ENCODE data around the gene TSEN54.
"Not testable (repeated sequence)": the region's sequence is repeated elsewhere in the genome, so short reads cannot be mapped to it uniquely, and the experiment has no call there.

Gene TSEN54

DNA sequence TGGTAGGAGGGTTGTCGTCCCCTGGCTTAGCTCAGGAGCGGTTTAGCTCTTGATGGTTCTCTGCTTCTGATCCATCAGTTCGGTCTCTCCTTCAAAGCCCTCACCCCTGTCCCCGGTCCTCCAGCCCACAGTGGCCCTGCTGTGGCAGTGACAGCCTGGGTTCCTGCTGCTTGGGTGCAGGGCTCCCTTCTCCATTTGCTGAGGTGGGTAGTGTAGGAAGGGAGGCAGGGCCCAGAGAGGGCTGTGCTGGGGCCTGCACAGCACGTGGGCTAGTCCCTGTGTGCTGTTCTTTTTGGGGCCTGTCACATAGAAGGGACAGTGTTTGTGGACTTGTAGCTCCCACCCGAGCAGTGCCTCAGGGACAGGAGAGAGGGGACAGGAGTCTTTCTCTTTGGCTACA lies 41.6 kb upstream of the TSEN54 start:
- H3K4me3 ChIP-seq (ENCODE audit: low read depth, low read length), result no peak overlapping the region
- DNase-seq (ENCODE audit: low read depth), result no peak
- in situ Hi-C loops (cut with HindIII; ENCODE audit: low sequenced_read_pairs), result no loop called here
- TF ChIP-seq CTCF (IDR thresholded peaks at IDR 0.05; ENCODE audit: low read depth, low read length, missing control alignments), result no peak

DNA sequence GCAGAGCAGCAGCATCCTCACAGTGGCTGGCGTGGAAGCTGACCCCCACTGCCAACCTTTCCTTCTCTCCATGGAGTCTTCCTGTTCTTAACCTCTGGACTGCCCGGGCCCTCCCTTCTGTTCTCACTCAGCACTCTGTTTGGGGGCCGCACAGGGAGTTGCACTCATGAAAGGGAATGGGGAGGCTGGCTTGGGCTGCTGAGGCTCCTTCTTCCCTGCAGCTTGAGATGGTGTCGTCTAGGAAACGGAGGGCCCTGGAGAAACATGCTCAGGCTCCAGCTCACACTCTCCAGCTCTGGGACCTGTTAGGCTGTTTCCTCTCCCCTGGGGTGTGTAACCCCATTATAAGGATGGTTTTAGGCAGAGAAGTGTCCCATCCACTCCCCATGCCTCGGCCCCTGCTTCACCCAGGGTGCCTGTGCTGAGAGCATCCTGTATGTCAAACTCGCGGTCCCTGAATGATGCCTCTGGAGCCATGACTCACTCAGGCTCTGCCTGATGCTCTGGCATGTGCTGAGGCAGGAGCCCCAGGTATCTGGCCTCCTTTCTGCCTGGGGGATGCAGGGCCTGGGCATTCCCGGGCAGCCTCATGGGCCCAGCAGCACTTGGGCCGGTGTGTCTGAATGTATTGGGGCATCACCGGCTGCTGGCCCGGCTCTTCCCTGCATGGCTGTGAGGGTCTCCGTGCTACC lies 41.0 kb upstream of the TSEN54 start:
- TF ChIP-seq CTCF (IDR thresholded peaks at IDR 0.05; ENCODE audit: low read depth, low read length, missing control alignments), result no peak
- H3K4me3 ChIP-seq (ENCODE audit: low read depth, low read length), result no peak overlapping the region
- in situ Hi-C loops (cut with HindIII; ENCODE audit: low sequenced_read_pairs), result no loop called here
- no peak for DNase-seq (ENCODE audit: low read depth)

- no peak for DNase-seq (ENCODE audit: low read depth)
- no peak overlapping the region for H3K4me3 ChIP-seq (ENCODE audit: low read depth, low read length)
- in situ Hi-C loops (cut with HindIII; ENCODE audit: low sequenced_read_pairs), result no loop called here
- TF ChIP-seq CTCF (IDR thresholded peaks at IDR 0.05; ENCODE audit: low read depth, low read length, missing control alignments), result no peak
These were observed 40.5 kb upstream of the TSEN54 start for GRCh38 chr17:75475851-75476250.

- in situ Hi-C loops (cut with HindIII; ENCODE audit: low sequenced_read_pairs), result no loop called here
- no peak overlapping the region for H3K4me3 ChIP-seq (ENCODE audit: low read depth, low read length)
- TF ChIP-seq CTCF (IDR thresholded peaks at IDR 0.05; ENCODE audit: low read depth, low read length, missing control alignments), result no peak
- DNase-seq (ENCODE audit: low read depth), result no peak
These were observed 40.1 kb upstream of the TSEN54 start for GRCh38 chr17:75476271-75476671.

DNA sequence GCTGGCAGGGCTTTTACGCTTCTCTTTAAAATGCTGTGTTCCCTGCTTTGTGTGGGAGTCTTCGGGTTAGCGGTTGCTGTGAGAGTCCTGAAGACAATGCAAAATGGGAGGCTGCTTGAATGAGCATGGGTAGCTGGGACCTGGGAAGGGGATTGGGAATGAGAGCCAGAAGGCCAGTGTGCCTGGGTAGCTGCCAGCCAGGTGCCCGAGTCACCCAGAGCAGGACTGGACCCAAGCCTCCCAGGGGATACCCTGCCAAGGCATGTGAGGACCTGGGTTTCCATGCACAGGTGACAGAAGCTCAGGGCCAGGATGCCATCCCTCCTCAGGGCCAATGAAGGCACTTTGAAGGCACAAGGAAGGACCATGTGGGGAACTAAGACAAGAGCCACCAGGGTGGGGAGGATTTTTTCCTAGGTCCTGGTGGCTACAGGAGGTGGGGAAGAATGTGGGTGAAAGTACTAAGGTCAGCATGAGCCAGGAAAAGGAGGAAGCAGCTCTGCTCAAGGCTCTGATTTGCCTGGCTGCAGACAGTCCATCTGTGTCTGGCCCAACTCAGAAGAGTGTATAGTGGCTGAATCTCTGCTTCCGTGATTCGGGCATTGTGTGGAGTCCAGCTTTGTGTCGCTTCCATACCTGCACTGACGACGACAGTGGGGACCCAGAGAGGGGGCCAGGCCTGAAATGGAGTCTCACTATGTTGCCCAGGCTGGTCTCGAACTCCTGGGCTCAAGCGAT lies 39.4 kb upstream of the TSEN54 start:
- DNase-seq (ENCODE audit: low read depth), result no peak
- in situ Hi-C loops (cut with HindIII; ENCODE audit: low sequenced_read_pairs), result no loop called here
- TF ChIP-seq CTCF (IDR thresholded peaks at IDR 0.05; ENCODE audit: low read depth, low read length, missing control alignments), result no peak
- H3K4me3 ChIP-seq (ENCODE audit: low read depth, low read length), result no peak overlapping the region

DNA sequence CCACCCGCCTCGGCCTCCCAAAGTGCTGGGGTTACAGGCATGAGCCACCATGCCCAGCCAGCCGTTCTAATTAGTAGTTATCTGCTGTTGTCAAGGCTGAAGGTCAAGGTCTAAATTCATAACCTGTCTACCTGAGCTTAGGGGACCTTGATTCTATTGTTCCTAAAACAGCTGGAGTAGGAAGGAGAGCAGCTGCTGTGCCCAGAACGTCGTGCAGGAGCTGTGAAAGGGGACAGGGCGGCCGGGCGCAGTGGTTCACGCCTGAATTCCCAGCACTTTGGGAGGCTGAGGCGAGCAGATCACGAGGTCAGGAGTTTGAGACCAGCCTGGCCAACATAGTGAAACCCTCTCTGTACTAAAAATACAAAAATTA lies 38.9 kb upstream of the TSEN54 start:
- in situ Hi-C loops (cut with HindIII; ENCODE audit: low sequenced_read_pairs); DNase-seq (ENCODE audit: low read depth); H3K4me3 ChIP-seq (ENCODE audit: low read depth, low read length): not testable (repeated sequence)

DNA sequence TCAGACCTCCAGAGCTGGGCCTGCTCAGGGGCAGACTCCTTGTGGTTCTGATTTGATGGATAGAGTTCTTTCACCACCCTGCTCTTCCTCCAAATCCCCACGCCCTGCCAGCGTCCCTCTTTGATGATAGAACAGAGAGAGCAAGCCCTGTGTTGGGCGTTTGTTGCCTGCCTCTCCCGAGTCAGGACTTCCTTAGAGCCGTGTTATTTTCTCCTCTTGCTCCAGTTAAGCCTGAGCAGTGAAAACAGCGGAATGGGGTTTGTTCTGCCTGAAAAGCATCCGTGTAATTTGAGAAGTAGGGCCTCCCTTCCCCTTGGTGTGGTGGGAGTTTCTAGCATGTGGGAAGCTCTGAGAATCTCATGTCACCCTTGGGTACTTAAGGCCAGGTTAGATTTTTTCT lies 37.8 kb upstream of the TSEN54 start:
- no peak for TF ChIP-seq CTCF (IDR thresholded peaks at IDR 0.05; ENCODE audit: low read depth, low read length, missing control alignments)
- DNase-seq (ENCODE audit: low read depth), result no peak
- in situ Hi-C loops (cut with HindIII; ENCODE audit: low sequenced_read_pairs), result no loop called here
- H3K4me3 ChIP-seq (ENCODE audit: low read depth, low read length), result no peak overlapping the region
